PC-9 (cell line): ENCODE data around the gene PDE8A. TPM values are rescaled to one million over a fixed set of nuclear protein-coding genes. Genes with fewer than 3 reads are reported as not detected.

ENCODE experiments used
- BruUV-seq: library from RNA; stranded (reverse); fragments of 400-500 nt; replicated peaks from 2 replicates; lab custom pipeline; 2021; lab: Mats Ljungman, UMichigan
- CTCF ChIA-PET: fragments of 300-600 bp; sonication (Branson Sonifier 250); formaldehyde crosslinking; loops from one replicate; lab custom pipeline; 2022; ENCODE audit warnings: antibody characterized with exemption; lab: Charles Lee
- POLR2A ChIA-PET: fragments of 300-600 bp; sonication (Branson Sonifier 250); formaldehyde crosslinking; loops from one replicate; lab custom pipeline; 2022; ENCODE audit warnings: antibody characterized with exemption; ENCODE audit not compliant: unreplicated experiment; lab: Charles Lee
- DNase-seq, 2 experiments: peaks; one replicate each; pipeline versions ENCODE4 v3.0.0 to v3.0.0-alpha.2; 2015 to 2022; ENCODE audit warnings: mixed read lengths in 1 of 2
- H2AFZ ChIP-seq: fragments of 200-600 bp; sonication (generic); 2 replicates; pipeline ENCODE4 v1.8.1; 2017; ENCODE audit warnings: antibody characterized with exemption
- H3F3A ChIP-seq: fragments of 200-600 bp; sonication (generic); 2 replicates; pipeline ENCODE4 v1.8.1; 2017; ENCODE audit warnings: antibody characterized with exemption, mild to moderate bottlenecking, low read depth; ENCODE audit not compliant: insufficient read depth
- H3K27ac ChIP-seq: fragments of 200-600 bp; sonication (generic); 2 replicates; pipeline ENCODE4 v1.6.1; 2016; ENCODE audit warnings: mixed run types
- H3K27me3 ChIP-seq: fragments of 200-600 bp; sonication (generic); 2 replicates; pipeline ENCODE4 v1.6.1; 2016; ENCODE audit warnings: low read depth, mixed run types; ENCODE audit not compliant: insufficient read depth
- H3K36me3 ChIP-seq: fragments of 200-600 bp; sonication (generic); 2 replicates; pipeline ENCODE4 v1.6.1; 2016; ENCODE audit warnings: low read depth, mixed run types
- H3K4me1 ChIP-seq: fragments of 200-600 bp; sonication (generic); replicated peaks from 2 replicates; pipeline ENCODE4 v1.6.1; 2016; ENCODE audit warnings: mixed run types; ENCODE audit not compliant: insufficient read depth
- H3K4me2 ChIP-seq: fragments of 200-600 bp; sonication (generic); 2 replicates; pipeline ENCODE4 v1.6.1; 2017; ENCODE audit warnings: mixed run types
- H3K4me3 ChIP-seq: fragments of 200-600 bp; sonication (generic); 2 replicates; pipeline ENCODE4 v1.6.1; 2016; ENCODE audit warnings: mixed run types
- H3K79me2 ChIP-seq: fragments of 200-600 bp; sonication (generic); 2 replicates; pipeline ENCODE4 v1.6.1; 2017; ENCODE audit warnings: low read depth, mixed run types
- H3K9me2 ChIP-seq: fragments of 200-600 bp; sonication (generic); 2 replicates; pipeline ENCODE4 v1.8.1; 2017; ENCODE audit warnings: mild to moderate bottlenecking; ENCODE audit not compliant: insufficient read depth
- H3K9me3 ChIP-seq: fragments of 200-600 bp; sonication (generic); 2 replicates; pipeline ENCODE4 v1.8.1; 2016; ENCODE audit warnings: low read depth; ENCODE audit not compliant: insufficient read depth
- H4K20me1 ChIP-seq: fragments of 200-600 bp; sonication (generic); 2 replicates; pipeline ENCODE4 v1.8.1; 2017; ENCODE audit not compliant: insufficient read depth
- EZH2 ChIP-seq: fragments of 200-600 bp; sonication (generic); IDR thresholded peaks from 2 replicates; pipeline ENCODE4 v1.8.0; 2017; ENCODE audit warnings: antibody characterized with exemption, low read depth
- intact Hi-C: fragments of 100-400 bp; cut with micrococcal nuclease; formaldehyde crosslinking; loops from one replicate; pipeline ENCODE4 v1.10.0; 2022; ENCODE audit not compliant: unreplicated experiment
- total RNA-seq: library from RNA; stranded (reverse); gene quantifications from 2 replicates; pipeline ENCODE4 v1.2.3, GENCODE V29; 2021
- TF ChIP-seq, protein P1 (sequence below): fragments of 200-600 bp; sonication (generic); conservative IDR thresholded peaks from 2 replicates; pipeline ENCODE4 v1.6.1; 2017; ENCODE audit warnings: mixed run types, antibody characterized with exemption, mild to moderate bottlenecking, moderate library complexity

Gene PDE8A
- total RNA-seq, 1 experiment from 2014 or later: 47.3 TPM

- Histone ChIP-seq H3K27me3 (no peaks in the 10 kb centered on the region), H3K4me1 (peaks cover 29% of the 10 kb centered on the region), H3K4me2 (peak overlapping the region; percentile 96), H3K36me3 (no peaks in the 10 kb centered on the region), H2AFZ (peak overlapping the region; percentile 85), H4K20me1 (peaks cover 20% of the 10 kb centered on the region), H3K9me2 (no peaks in the 10 kb centered on the region), H3K9me3 (no peaks in the 10 kb centered on the region), H3K27ac (0 out of 2 replicates have a peak overlapping the region, but pooled peaks have one; percentile 27), H3K79me2 (peaks cover 53% of the 10 kb centered on the region), H3F3A (peaks cover 6% of the 10 kb centered on the region; the same call in 1 of the 2 replicates), H3K4me3 (peak overlapping the region; percentile 69)
- POLR2A ChIA-PET: interaction anchor here (0.6 to 0.7 kb wide), 2 partner anchors 46 to 132 kb away, joined by 4 read pairs; no protein-coding TSS in a partner anchor
- no peak for TF ChIP-seq EZH2
- TF ChIP-seq, protein P1, sequence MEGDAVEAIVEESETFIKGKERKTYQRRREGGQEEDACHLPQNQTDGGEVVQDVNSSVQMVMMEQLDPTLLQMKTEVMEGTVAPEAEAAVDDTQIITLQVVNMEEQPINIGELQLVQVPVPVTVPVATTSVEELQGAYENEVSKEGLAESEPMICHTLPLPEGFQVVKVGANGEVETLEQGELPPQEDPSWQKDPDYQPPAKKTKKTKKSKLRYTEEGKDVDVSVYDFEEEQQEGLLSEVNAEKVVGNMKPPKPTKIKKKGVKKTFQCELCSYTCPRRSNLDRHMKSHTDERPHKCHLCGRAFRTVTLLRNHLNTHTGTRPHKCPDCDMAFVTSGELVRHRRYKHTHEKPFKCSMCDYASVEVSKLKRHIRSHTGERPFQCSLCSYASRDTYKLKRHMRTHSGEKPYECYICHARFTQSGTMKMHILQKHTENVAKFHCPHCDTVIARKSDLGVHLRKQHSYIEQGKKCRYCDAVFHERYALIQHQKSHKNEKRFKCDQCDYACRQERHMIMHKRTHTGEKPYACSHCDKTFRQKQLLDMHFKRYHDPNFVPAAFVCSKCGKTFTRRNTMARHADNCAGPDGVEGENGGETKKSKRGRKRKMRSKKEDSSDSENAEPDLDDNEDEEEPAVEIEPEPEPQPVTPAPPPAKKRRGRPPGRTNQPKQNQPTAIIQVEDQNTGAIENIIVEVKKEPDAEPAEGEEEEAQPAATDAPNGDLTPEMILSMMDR: no peak
- BruUV-seq: TSS peak; percentile 21
- CTCF ChIA-PET: interaction anchor here (0.6 to 0.9 kb wide), 2 partner anchors 40 to 70 kb away, joined by 3 to 4 read pairs; no protein-coding TSS in a partner anchor
- intact Hi-C loops: loop anchor here (2.0 to 5.0 kb wide), 2 partner anchors 28 to 380 kb away; partner anchors contain the start of gene ZSCAN2
- peak in 1 of 2 experiments; percentile 20 for DNase-seq
These were observed 755 bp downstream of the PDE8A start for GRCh38 chr15:84982301-84982920.

GRCh38 chr15:84983294-84983693 lies 1.6 kb downstream of the PDE8A start:
- BruUV-seq: no TSS peak
- intact Hi-C loops: loop anchor here (2.0 to 5.0 kb wide), 2 partner anchors 28 to 381 kb away; partner anchors contain the start of gene ZSCAN2
- peaks cover 20% of the 10 kb centered on the region for H4K20me1 ChIP-seq
- no peaks in the 10 kb centered on the region for H3K9me2 ChIP-seq
- CTCF ChIA-PET: interaction anchor here (0.6 to 0.9 kb wide), 2 partner anchors 39 to 71 kb away, joined by 3 to 4 read pairs; no protein-coding TSS in a partner anchor
- peaks cover 6% of the 10 kb centered on the region; the same call in 1 of the 2 replicates for H3F3A ChIP-seq
- no peaks in the 10 kb centered on the region for H3K9me3 ChIP-seq
- no peaks in the 10 kb centered on the region for H3K27me3 ChIP-seq
- no peak for TF ChIP-seq EZH2
- TF ChIP-seq, protein P1: no peak
- H3K4me2 ChIP-seq: peak overlapping the region; percentile 96
- H3K27ac ChIP-seq: 0 out of 2 replicates have a peak overlapping the region, but pooled peaks have one; percentile 1
- H3K79me2 ChIP-seq: peaks cover 62% of the 10 kb centered on the region
- peaks cover 29% of the 10 kb centered on the region for H3K4me1 ChIP-seq
- H3K36me3 ChIP-seq: no peaks in the 10 kb centered on the region
- no peak for DNase-seq
- peak overlapping the region; percentile 69 for H3K4me3 ChIP-seq
- H2AFZ ChIP-seq: no peak overlapping the region
- POLR2A ChIA-PET: interaction anchor here (0.6 to 0.7 kb wide), 4 partner anchors 41 to 131 kb away, joined by 3 to 6 read pairs (median 4); no protein-coding TSS in a partner anchor

DNA sequence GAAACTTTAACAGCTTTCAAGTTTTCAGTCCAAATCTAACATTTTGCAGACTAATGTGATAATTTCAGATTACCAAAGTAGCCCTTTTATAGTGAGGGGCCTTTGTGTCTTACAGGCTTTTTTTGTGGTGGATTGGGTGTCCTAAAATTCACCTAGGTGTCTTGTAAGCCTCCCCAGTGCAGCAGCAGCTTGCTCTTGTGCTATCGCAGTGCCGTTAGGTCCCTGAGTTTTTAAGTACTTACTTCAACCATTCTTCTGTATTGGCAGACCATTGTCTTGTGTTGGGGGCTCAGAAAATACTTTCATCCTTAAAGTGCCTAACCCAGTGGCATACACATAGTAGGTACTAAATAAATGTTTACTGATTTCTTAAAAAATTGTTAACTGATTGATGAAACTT lies 2.1 kb downstream of the PDE8A start:
- Histone ChIP-seq H3K27ac (no peak overlapping the region), H3K36me3 (no peaks in the 10 kb centered on the region), H2AFZ (no peak overlapping the region), H3K4me1 (peaks cover 29% of the 10 kb centered on the region), H3K79me2 (peaks cover 66% of the 10 kb centered on the region), H3K9me3 (no peaks in the 10 kb centered on the region), H3K4me2 (peak overlapping the region; percentile 96), H3K27me3 (no peaks in the 10 kb centered on the region), H3F3A (peaks cover 6% of the 10 kb centered on the region; the same call in 1 of the 2 replicates), H3K9me2 (no peaks in the 10 kb centered on the region), H4K20me1 (peaks cover 20% of the 10 kb centered on the region), H3K4me3 (peak overlapping the region; percentile 69)
- CTCF ChIA-PET: no interaction called here
- BruUV-seq: no TSS peak
- intact Hi-C loops: loop anchor here (2.0 to 5.0 kb wide), 2 partner anchors 29 to 381 kb away; partner anchors contain the start of gene ZSCAN2
- no peak for DNase-seq
- POLR2A ChIA-PET: interaction anchor here (0.6 to 0.7 kb wide), 2 partner anchors 41 to 59 kb away, joined by 3 to 6 read pairs; no protein-coding TSS in a partner anchor
- no peak for TF ChIP-seq EZH2
- TF ChIP-seq, protein P1: no peak
